ENCODE measurements around the gene CENPU.

DNA sequence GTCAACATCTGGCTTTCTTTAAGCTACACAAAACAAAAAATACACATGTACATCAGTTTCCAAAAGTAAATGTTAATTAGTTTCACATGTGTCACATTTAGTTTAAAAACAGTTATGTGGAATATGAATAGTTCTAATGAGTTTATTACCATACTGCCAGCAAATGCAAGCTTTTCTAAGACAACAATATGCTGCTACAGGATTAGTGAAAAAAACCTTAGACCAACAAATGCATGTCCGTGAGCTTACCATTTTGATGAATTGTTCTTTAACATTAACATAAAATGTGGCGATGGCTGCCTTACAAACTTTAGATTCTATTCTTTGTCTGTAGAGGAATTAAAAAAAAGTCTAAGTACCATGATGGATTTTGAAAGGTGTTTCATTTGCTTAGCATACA is 31.8 kb downstream of the CENPU start:
- TF ChIP-seq TAF1 (IDR thresholded peaks at IDR 0.05; ENCODE audit: low read depth) (no peak), EGR1 (IDR thresholded peaks at IDR 0.05) (no peak), RAD21 (IDR thresholded peaks at IDR 0.05; ENCODE audit: low read depth) (no peak), NFIC (IDR thresholded peaks at IDR 0.05) (no peak), YY1 (IDR thresholded peaks at IDR 0.05; ENCODE audit: low read depth) (no peak), CEBPB (IDR thresholded peaks at IDR 0.05) (no peak), TCF12 (IDR thresholded peaks at IDR 0.05; ENCODE audit: low read depth) (no peak), ZBTB7A (IDR thresholded peaks at IDR 0.05; ENCODE audit: low read depth) (no peak), TEAD4 (IDR thresholded peaks at IDR 0.05) (no peak), EP300 (IDR thresholded peaks at IDR 0.05; ENCODE audit: borderline replicate concordance) (no peak)
- TF ChIP-seq, protein P1, sequence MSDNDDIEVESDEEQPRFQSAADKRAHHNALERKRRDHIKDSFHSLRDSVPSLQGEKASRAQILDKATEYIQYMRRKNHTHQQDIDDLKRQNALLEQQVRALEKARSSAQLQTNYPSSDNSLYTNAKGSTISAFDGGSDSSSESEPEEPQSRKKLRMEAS (IDR thresholded peaks at IDR 0.05), result no peak
- TF ChIP-seq, protein P2, sequence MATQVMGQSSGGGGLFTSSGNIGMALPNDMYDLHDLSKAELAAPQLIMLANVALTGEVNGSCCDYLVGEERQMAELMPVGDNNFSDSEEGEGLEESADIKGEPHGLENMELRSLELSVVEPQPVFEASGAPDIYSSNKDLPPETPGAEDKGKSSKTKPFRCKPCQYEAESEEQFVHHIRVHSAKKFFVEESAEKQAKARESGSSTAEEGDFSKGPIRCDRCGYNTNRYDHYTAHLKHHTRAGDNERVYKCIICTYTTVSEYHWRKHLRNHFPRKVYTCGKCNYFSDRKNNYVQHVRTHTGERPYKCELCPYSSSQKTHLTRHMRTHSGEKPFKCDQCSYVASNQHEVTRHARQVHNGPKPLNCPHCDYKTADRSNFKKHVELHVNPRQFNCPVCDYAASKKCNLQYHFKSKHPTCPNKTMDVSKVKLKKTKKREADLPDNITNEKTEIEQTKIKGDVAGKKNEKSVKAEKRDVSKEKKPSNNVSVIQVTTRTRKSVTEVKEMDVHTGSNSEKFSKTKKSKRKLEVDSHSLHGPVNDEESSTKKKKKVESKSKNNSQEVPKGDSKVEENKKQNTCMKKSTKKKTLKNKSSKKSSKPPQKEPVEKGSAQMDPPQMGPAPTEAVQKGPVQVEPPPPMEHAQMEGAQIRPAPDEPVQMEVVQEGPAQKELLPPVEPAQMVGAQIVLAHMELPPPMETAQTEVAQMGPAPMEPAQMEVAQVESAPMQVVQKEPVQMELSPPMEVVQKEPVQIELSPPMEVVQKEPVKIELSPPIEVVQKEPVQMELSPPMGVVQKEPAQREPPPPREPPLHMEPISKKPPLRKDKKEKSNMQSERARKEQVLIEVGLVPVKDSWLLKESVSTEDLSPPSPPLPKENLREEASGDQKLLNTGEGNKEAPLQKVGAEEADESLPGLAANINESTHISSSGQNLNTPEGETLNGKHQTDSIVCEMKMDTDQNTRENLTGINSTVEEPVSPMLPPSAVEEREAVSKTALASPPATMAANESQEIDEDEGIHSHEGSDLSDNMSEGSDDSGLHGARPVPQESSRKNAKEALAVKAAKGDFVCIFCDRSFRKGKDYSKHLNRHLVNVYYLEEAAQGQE (IDR thresholded peaks at IDR 0.05; ENCODE audit: low read depth), result no peak
- TF ChIP-seq, protein P3, sequence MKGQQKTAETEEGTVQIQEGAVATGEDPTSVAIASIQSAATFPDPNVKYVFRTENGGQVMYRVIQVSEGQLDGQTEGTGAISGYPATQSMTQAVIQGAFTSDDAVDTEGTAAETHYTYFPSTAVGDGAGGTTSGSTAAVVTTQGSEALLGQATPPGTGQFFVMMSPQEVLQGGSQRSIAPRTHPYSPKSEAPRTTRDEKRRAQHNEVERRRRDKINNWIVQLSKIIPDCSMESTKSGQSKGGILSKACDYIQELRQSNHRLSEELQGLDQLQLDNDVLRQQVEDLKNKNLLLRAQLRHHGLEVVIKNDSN (IDR thresholded peaks at IDR 0.05), result no peak
